NCI-H1694 treated with DMSO at 0.1 percent for 48 hours (cell line): ENCODE measurements around the gene DOCK9.

Source experiments
- DNase-seq: peaks from one replicate; lab custom pipeline; 2025; lab: John Stamatoyannopoulos, UW

DOCK9 gene

GRCh38 chr13:98998831-98999638 lies 21.2 kb upstream of the DOCK9 start:
- no peak for DNase-seq

DNA sequence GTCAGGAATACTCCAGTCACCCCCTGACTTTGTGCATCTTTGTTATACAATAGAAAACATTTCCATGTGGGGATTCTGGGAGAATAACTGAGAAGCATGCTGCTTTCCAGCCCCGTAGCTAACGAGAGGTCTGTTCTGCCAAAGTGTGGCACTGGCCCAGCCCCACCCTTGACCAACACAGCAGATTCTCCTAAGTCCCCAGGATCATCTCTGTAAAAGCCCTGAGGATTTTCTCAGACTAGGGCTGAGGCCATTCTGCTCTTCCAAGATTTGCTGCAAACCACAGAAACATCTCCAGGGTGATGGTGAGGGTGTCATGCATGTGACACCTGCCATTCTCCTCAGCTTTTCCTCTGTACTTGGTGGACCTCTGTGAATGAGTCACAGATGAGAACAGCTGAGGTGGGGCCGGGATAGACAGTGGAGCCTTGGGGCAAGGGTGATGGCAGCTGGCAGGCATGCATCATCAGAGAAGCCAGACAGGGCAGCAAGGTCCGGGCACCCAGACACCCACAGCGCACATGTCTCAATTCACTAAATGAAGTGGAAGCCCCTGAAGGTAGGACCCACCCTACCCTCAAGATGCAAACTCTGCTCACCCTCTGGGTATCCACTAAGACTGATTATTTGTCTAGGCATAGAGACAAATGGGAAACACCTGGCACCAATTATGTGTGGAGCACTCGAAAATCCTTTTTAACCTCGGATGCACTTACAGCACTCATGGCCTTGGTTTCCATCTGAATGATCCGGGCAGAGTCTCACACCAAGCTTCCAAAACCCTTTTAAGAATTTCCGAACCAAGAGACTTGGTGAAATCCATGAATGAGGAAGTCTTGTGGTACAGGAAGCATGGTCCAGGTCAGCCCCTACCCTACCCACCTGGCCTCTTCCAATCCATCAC lies 20.1 kb upstream of the DOCK9 start:
- no peak for DNase-seq

- no peak for DNase-seq
Observed at GRCh38 chr13:98997011-98997730, 19.3 kb upstream of the DOCK9 start.

GRCh38 chr13:98996046-98996445 lies 18.2 kb upstream of the DOCK9 start:
- no peak for DNase-seq

DNA sequence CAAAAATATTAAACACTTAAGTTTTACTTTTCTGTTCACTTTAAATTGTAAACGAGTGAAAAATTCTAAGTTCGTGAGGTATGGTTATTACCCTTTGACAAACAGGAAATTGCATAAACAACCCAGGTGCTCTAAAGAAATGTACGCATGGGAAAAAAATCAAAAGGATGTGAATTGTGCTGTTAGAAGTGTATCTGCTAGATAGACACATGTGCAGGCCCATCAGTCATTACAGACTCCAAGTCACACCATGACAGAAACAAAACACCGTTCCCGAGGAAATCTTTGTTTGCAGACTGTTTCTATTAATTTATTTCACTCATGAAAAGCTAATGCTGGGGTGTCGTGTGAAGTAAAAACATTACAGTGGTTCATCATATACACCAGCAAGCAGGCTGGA lies 17.0 kb upstream of the DOCK9 start:
- DNase-seq: no peak

DNA sequence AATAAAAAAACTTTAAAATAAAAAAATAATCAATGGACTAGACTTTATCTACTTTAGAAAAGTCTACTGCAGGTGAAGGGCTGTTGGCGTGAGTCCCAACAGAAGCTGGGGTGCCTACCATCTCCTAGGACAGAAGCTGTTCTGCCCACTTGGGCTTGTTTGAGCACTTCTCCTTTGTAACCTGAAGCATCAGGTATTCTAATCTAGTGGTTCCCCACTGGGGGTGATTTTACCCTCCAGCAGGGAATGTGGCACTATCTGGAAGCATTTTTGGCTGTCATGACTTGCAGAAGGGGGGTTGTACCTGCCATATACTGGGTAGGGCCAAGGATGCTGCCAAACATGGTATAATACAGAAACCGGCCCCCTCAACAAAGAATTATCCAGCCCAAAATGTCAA lies 16.2 kb upstream of the DOCK9 start:
- no peak for DNase-seq

- no peak for DNase-seq
Observed at GRCh38 chr13:98992355-98992754, 14.5 kb upstream of the DOCK9 start.

- DNase-seq: no peak
Observed at GRCh38 chr13:98990701-98991100, 12.8 kb upstream of the DOCK9 start.

DNA sequence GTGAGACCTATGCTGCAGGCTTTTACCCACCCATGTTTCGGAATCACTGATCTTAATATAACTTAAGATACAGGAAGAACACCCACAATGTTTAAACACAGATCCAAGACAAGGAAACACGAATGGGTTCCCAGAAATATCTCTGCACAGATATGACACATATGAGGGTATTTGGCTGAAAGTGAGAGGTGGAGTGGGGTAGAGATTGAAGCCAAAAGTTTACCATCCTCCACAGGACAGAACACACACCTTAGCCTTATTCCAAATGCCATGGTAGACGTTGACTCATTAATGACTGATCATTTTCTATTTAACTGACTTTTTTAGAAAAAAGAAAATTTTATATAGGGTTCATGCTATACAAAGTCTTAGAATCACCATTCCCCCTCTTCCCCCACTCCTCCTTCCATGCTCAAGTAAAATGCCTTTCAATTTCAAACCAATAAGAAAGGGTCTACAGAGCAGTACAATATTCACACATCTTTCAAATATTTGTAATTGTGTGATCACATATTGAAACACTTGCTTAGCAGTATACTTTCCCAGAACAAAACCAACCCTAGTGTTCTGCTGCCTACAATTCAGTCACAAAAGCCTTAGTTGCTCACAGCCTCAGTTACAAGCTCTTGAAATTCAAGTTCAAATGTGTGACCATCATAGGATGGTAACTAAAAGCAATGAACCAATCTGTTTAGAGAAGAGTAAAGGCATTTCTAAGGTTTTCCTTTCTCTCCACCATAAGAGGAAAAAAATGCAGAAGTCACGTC lies 11.8 kb upstream of the DOCK9 start:
- no peak for DNase-seq

DNA sequence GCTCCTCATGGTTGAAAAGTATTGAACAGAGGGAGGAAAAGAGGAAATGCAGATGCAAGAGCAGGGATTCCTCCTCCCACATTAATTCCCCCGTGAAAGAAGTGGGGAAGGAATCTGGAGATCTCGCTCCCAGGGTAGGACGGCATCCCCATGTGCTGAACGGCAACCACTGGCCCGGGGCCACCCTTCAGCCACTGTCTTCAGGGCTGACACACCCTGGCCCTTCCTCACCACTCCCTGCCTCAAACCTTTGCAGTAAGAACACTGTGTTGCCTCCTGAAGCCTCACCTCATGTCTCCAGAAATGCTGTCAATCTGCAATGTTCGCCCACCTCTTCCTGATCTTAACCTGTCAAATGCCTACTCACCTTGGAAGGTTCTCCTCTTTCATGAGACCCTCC lies 10.9 kb upstream of the DOCK9 start:
- no peak for DNase-seq

DNA sequence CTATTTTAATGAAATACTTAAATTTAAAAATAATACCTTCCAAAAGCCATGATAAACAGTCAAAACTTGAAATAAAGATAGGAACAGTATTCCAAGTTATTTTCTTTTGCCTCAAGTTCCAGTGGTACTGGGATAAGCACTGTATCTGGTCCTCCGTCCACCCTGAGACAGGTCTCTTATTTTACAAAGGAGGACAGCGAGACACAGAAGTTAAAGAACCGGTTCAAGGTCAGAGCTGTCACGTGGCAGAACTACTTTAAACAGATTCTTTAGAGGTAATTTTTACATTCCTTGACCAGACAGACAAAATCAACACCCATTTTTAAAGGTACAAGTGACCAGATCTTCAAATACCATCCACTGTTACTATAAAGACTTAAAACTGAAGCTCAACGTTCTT lies 10.4 kb upstream of the DOCK9 start:
- no peak for DNase-seq

GRCh38 chr13:98987275-98987674 lies 9.4 kb upstream of the DOCK9 start:
- DNase-seq: no peak

DNA sequence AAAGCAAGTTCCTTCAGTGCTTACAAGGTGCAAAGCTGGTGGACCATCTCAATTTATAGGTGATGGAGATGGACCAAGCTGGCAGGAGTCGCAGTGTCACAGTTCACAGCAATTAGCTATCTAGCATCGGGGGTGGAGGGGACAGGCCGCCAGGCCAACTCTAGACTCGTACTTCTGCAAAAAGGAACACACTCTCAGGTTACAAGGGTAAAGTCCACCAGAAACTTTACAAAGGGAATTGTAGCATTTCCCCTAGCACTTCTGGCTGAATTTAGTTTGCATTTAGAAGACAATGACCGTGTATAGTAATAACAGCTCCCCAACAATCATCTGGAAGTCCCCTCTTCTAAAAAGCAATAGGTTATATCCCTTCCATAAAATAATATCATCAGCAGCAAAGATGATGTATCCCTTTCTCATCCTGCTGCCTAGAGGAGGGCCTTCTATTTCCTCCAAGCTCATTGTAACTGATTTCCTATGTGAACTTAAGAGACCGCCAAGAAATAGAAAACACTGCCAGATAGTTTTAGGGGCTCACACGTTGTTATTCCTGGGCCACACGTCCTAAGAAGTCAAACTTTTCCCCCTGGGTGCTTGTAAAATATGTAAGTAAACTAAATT lies 8.5 kb upstream of the DOCK9 start:
- DNase-seq: no peak

- no peak for DNase-seq
Observed at GRCh38 chr13:98985591-98985990, 7.7 kb upstream of the DOCK9 start.

DNA sequence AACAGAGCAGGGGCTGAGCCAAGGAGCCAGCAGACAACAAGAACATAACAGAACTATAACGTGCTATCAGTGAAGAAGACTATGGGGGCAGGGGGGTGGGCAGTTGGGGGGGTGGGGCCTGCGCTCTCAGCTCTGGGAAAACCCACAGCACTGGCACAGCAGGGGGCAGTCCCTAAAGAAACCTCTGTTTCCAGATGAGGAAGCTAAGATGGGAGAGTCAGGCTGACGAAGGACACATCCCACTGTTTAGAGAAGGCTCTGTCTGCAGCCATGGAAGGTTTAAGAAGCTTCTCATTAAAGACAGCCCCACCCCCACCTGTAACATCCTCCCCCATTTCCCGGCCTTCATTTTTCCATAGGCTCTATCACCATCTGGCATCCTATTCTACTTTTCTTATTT lies 7.1 kb upstream of the DOCK9 start:
- DNase-seq: no peak

DNA sequence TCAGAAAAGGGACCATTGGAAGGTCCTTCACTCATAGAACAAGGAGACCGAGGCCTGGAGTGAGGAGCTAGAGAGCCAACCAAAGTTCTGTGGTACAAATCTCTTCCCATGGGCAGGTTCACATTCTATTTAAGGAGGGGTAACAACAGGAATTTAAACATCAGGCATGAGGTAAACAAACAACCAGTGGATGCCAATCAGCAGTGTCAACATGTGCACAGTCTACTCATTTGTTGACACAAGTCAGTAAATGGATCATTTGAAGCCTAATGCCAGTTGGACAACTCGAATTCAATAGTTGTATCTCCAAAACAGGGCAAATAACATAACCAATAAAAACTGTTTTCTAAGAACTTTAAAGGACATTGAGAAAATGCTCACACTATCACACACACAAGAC lies 6.3 kb upstream of the DOCK9 start:
- no peak for DNase-seq

DNA sequence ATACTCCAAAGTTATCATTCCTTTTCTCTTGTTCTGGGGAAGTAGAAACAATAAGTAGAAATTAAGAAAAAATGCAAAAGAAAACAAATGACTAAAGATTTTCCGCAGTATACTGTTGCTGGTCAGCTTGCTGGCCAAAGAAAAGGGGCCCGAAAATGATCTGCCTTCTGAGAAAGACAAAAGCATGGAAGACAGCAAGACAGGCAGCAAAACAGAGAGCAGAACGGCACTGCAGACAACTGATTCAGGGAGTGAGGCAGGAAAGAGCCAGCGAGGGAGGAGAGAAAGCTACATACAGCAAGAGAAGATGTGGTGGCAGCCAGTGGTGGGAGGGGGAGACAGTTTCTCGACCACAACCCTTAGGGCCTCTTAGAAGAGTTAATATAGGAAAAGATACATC lies 5.3 kb upstream of the DOCK9 start:
- DNase-seq: no peak

- DNase-seq: no peak
Observed at GRCh38 chr13:98981369-98982080, 3.7 kb upstream of the DOCK9 start.

DNA sequence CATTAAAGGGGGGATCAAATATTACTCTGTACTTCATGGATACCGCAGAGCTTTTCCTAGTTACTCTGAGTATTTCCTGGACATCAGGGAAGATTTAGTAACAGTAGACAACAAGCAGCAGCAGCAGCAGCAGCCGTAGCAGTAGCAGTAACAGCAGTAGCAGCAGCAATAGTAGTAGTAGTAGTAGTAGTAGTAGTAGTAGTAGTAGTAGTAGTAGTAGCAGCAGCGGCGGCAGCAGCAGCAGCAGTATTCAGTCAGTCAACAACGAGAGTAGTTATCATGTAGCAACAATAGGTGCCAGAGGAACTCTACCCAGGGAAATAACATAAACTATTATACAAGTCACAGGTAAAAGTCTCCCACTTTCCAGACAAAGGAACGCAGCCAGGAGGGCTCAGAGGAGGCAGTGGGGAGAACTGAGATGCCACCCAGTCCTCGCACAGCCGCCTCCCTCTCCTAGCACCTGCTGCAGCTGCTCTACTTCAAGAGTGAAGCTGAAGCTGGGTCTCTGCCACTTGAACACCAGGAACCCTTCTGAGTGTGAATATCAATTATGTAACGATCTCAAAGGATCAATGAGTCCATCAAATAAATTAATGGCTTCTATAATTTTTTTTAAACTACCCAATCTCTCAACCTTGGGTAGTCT lies 1.3 kb upstream of the DOCK9 start:
- DNase-seq: no peak

DNA sequence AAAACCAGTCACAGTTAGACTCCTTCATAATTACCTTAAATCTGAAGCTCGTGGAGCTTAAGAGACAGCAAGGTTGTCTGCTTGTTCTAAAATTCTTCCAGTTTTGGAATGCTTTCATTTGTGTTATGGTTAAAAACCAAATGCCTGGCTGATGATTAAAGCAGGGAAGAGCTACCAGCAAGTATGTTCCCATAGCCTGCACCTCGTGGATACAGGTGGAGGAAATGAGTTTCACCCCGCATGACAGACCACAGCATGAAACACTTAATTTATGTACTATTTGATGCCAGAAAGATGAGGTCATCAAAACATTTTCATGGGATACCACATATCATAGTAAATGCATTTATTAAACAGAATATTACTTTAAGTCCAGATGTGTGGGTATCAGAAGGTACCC lies 416 bp upstream of the DOCK9 start:
- no peak for DNase-seq
